ENCODE measurements around the gene NRIP2.

NRIP2 gene

DNA sequence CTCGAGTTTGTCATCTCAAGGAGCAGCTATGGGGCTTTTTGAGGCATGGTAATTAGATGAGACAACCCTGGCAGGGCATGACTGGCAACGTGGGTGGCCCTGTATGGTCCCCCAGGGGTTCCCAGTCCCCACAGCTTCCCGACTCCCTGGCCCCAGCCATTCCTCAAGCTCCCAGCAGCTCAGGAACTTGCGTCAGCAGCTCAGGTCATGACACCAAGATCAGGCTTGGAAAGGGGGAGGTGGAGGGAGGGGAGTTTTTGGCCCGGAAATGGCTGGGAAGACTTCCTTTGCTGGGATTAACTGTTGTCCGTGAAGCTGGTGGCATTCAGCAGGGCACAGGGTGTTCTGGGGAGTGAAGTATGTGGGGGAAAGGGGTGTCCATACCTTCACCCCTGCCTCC, 10.4 kb upstream of the NRIP2 start:
- no peak for DNase-seq (ENCODE audit: low read depth)

DNA sequence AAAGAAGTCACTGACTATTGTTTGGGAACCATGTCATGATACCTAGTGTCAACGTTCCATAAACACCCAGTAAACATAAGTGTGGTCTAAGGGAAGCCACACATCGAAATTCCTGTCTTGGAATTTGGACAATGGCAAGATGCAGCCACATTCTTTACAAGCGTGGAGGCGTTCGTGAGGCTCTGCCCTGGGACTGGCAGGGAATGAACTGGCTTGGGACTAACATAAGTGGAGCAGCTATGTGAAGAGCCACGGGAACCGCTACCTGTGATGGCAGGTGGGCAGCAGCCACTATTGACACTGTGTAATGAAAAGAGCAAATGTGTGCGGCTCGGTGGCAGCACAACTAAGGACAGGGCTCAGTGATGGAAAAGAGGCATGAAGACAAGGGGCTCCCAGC, 10.0 kb upstream of the NRIP2 start:
- DNase-seq (ENCODE audit: low read depth): no peak

DNA sequence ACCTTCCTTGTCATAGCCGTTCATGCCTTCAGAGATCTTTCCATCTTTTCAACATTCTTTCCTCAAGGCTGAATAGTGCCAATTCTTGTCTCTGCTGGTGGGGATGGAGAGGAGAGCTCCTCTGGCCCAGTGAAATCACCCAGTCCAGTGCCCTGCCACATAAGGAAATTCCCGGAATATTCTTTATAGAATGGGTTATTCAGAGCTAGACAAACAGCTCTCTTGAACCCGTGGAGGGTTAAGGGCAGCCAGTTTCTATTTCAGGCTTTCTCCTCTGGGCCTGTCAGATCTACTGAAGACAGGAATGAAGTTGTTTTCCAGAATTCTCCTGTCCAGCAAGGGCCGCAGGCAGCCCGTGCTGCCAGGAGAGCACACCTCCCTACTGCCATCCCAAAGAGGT, 8.1 kb upstream of the NRIP2 start:
- no peak for DNase-seq (ENCODE audit: low read depth)

DNA sequence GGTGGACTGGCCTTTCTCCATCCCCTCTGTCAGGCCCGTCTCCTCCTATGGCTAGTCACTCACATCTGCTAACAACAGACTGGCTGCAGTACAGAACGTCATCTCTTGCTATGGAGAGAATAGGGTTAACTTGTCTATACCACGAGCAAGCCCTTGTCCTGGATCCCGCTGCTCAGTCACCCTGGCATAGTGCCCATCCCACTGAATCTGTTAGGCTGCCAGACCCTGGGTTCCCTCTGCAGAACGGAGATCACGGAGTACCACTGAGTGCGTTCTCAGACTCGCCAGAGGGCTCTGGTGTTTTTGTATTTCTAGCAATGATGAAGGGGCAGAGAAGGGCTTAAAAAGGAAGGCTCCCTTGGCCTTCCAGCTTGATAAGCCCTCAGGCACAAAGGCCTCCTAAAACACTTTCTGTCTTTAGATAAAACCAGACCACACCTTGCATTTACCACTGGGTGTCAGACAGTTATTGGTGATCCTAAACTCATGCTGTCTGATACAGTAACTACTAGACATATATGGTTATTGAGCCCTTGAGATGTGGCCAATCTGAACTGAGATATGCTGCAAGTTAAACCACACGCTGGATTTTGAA, 6.3 kb upstream of the NRIP2 start:
- no peak for DNase-seq (ENCODE audit: low read depth)

DNA sequence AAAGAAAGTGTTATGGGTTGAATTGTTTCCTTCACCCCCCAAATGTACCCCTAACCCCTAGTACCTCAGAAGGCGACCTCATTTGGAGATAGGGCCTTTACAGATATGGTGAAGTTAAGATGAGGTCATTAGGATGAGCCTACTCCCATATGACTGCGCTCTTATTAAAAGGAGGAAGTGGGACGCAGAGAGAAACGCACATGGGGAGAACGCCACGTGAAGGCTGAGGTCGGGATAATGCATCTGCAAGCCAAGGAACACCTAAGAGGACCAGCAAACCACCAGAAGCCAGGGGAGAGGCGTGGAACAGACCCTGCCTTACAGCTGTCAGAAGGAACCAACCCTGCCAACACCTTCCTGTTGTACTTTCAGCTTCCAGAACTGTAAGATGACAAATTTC, 1.7 kb upstream of the NRIP2 start:
- no peak for DNase-seq (ENCODE audit: low read depth)

DNA sequence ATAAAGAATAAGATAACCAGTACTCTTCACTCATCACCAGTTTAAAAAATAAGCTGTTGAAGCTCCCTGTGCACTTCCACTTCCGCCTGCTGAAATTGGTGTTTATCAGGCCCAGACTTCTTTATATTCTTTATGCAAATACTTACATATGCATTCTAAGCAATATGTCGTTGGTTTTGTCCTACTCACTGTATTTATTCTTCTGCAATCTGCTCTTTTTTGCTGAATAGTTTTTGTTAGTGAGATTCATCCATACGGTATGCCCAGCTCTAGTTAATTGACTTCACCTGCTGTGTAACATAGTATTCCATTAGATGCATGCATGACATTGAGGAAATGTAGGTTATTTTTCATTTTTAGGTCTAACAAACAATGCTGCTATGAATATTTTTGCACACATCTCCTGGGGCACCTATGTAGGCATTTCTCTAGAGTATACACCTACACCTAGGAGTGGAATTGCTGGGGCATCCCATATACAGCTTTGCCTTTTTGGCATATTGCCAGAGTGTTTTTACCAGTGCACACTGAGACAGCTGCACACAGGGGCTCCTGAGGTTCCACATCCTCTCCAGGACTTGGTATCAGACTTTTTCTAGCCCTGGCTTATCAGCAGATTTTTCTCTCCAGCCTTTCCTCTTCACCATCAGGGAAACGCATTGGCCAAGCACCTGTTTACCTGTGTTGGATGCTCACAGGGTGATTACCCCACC, 1.0 kb upstream of the NRIP2 start:
- DNase-seq (ENCODE audit: low read depth): no peak

DNA sequence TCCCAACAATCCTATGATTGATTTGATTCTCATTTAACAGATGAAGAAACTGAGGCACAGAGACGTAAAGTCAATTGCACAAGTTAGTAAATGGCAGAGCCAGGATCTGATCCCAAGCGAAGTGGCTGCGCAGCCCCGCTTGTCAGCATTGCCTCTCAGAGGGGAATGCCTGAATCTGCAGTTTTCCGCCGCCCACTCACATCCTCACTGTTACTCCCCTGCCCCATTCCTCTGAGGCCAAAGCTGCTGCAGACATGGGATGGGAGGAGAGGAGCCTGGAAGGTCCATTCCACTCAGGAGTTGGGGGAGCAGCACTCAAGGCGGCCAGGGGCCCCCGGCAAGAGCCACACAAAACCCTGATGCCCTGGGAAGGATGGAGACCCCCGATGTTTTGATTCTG, 1.0 kb downstream of the NRIP2 start:
- no peak for DNase-seq (ENCODE audit: low read depth)

DNA sequence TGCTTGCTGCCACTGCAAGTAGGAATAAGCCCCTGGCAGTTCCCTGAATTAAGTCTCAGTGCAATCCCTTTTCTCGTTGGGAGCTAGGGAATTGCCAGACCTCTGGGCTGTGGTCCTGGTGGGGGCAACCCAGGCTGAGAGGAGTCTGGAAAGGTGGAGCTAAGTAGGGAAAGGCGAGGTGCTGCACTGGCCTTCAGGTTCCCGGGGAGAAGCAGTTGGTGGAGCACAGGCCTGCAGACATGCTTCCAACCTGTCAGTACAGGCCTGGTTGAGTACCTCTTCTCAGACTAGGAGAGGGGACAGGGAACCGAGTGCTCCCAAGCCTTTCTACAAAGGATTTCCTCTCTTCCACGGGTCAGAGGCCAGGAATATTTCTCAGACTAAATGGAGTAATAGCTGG, 1.5 kb downstream of the NRIP2 start:
- DNase-seq (ENCODE audit: low read depth): no peak

DNA sequence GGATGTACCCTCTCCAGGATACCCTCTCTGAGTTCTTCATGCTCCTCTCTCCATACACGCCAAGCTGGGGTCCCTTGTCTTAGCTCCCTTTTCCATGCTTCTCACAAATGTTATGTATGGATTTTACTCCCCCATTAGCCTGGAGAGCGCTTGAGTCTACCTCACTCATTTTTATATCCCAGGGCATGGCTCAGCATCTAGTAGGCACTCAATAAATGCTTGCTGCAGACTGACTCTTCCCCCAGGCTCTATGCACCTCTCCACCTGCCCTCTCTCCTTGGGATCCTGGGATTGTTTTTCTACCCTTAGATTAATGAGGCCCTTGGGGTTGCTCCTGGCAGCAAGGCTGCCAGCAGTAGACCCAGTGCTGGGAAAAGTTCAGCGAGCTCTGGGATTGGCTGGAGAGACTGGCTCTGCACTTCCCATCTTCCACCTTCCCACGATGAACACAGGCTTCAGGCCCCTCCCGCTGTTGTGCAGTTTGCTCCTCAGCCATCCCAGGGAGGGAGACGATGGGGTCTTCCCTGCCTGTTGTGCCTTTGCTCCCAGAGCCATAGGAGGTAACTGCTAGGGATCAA, 2.2 kb downstream of the NRIP2 start:
- DNase-seq (ENCODE audit: low read depth): no peak

DNA sequence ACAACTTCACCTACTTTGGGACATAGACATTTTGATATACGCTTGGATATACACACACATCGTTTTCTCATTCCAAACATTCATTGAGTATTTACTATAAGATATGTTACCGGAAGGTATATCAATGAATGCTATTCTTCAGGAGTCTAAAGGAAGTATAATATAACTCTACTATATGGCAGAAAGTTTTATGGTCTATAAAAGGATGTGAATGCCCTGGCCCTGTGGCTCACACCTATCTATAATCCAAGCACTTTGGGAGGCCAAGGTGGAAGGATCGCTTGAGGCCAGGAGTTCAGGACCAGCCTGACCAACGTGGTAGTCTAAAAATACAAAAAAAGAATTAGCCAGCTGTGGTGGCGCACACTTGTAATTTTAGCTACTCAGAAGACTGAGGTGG, 5.6 kb downstream of the NRIP2 start:
- no peak for DNase-seq (ENCODE audit: low read depth)

DNA sequence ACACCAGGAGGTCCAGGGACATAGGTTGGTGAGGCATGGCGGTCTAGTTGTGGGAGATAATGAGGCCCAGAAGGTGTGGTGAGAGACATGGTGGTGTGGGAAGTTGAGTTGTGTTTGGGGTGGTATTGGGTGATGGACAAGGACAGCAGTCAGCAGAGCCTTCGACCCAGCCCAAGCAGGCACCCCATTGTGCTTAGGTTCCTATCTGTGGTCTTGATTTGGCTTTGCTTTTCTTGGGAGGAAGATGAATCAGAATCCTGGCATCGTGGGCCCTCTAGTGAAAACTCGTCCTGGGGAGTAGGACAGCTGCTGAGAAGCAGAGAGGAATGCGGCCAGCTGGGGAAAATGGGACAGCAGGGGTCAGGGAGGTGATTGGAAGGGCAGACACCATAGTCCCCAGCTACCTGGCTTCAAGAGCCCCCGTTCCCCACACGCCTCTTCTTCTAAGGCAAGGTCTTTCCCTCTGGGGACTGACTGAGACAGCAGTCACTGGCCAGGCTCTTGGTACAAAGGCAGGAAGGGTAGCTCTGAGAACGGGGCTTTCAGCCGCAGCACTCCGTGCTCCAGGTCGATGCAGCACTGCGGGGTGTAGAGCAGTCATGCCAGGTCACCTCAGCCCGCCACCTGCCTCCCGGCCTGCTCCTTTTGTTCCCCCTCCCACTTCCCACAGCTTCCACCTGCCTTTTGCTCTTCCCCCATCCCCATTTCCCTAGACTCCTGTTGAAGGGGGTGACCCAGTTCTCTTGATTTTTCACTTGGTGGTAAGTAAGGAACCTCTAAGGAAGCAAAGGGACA, 7.9 kb downstream of the NRIP2 start:
- no peak for DNase-seq (ENCODE audit: low read depth)

DNA sequence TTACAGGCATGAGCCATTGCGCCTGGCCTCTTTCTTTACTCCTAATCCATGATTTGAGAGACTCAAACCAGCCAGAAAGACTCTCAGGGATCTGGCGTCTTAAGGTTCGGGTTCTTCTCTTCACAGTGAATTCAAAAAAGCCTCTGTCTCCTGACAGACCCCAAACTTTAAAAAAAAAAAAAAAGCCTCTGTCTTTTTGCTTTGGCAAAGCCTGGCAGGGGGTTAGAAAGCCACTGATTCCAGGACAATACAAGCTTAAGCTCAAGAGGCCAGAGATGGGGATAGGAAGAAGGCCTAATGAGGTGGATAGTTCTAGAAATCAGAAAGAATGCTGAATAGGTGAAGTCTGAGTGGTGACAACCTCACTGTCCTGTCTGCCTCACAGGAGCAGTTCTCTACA, 8.8 kb downstream of the NRIP2 start:
- DNase-seq (ENCODE audit: low read depth): no peak

DNA sequence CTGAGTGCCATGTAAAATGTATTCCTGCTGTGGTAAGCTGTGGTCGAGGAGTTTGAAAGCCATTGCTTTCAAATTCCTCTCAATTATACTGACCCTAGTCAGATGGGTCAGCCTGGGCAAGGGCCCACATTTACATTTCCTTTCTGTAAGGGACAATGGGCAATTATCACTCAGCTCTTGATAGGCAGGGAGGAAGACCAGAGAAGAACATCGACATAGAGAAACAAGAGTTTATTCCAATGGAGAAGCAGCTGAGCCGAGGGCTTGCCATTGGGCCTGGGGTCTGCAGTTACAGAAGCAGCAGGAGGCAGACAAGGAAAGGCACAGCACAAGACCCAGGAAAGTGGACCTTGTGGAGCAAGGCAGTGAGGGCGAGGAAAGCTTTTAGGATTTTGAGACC, 9.7 kb downstream of the NRIP2 start:
- no peak for DNase-seq (ENCODE audit: low read depth)

DNA sequence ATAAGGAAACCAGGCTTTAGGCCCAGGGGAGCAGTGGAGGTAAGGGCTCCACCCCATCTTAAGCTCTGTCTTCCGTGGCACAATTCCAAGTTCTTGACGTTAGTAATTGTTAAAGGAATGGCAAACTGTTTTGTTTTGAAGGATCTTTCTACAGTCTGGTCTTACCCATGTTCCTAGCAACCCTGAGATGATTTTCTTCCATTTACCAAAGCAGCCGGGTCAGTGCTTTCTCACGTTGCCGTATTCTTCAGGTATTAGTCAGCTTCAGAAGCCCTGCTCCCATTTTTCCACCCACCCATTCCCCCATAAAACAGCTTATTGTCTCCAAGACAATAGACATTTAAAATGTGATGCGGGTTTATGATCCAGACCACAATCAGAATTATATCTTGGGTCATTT, 10.3 kb downstream of the NRIP2 start:
- DNase-seq (ENCODE audit: low read depth): no peak

DNA sequence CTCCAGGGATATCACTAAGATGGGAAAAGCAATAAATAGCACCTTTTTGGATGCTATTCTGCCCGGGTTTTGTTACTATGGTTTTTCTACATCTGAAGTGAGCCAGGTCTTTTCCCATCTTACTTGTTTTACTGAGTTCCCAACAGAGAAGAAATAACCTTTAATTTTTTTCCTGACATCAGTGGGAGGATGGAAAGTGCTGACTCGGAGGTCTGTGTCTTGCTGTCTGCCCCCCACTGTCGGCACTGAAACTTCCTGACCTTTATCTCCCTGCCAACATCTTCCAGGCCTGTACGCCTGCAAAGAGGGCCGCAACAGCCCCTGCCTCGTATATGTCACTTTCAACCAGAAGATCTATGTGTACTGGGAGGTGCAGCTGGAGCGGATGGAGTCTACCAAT, 11.4 kb downstream of the NRIP2 start:
- DNase-seq (ENCODE audit: low read depth): no peak

DNA sequence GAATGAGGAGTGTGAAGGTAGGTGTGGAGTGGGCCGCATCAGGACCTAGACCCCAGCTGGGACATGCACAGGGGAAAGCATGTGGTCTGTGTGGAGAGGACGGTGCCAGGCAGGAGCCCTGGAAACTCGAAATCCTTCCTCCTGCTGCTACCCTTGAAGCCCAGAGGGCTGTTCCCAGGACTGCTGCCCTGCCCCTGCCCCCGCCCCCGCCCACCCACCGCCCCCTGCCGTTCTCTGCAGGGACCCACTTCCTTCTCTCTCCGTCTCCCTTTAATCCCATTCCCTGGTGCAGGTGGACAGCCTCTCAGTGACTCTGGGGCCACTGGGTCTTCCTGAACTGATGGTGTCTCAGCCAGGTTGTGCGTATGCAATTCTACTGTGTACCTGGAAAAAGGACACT, 14.4 kb downstream of the NRIP2 start:
- DNase-seq (ENCODE audit: low read depth): no peak

DNA sequence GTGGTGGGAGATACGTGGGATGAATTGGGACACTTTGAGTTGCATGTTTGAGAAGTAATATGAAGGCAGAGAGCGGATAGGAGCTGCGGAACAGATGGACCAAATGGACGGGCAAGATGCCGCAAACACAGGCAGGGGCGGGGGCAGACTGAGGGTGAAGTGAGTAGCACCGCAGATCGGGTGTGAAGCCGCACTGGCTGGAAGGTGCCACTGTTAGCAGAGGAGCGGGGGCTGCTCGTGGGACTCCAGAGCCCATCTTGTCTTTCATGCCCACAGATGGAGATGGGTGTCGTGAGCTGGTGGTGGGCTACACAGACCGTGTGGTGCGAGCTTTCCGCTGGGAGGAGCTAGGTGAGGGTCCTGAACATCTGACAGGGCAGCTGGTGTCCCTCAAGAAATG, 15.0 kb downstream of the NRIP2 start:
- no peak for DNase-seq (ENCODE audit: low read depth)

DNA sequence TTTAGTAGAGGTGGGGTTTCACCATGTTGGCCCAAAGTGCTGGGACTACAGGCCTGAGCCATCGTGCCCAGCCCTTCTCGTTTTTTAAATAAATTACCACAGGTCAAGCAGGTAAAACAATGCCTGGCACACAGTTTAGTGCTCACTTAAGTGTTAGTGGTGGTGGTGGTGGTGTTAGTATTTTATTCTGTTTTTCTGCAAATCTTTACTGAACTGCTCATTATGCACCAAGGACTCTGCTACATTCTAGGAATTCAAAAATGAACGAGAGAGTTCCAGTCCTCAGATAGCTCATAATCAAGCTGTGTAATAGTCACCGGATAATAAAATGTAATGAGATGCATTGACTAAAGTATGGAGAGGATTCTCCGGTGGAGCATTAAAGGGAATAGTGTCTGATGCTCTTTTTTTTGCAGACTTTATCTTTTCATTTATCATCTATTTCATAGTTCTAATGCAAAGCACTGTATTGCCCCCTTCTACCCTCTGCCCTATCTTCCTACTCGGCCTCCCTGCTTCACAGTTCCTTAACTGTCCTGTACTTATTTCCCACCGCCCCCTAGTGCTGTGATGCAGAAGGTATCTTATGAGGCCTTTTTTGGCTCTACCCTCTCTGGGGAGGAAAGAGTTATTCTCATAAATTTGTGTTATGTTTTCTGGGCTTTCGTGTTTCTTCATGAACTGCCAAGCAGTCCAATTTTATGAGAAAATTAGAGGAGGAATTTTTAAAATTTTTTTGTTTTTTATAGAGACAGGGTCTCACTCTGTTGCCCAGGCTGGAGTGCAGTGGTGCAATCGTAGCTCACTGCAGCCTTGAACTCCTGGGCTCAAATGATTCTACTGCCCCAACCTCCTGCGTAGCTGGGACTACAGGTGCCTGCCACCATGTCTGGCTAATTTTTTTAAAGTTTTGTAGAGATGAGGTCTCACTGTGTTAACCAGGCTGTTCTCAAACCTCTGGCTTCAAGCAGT, 21.3 kb downstream of the NRIP2 start:
- peak; percentile 47 for DNase-seq (ENCODE audit: low read depth)

DNA sequence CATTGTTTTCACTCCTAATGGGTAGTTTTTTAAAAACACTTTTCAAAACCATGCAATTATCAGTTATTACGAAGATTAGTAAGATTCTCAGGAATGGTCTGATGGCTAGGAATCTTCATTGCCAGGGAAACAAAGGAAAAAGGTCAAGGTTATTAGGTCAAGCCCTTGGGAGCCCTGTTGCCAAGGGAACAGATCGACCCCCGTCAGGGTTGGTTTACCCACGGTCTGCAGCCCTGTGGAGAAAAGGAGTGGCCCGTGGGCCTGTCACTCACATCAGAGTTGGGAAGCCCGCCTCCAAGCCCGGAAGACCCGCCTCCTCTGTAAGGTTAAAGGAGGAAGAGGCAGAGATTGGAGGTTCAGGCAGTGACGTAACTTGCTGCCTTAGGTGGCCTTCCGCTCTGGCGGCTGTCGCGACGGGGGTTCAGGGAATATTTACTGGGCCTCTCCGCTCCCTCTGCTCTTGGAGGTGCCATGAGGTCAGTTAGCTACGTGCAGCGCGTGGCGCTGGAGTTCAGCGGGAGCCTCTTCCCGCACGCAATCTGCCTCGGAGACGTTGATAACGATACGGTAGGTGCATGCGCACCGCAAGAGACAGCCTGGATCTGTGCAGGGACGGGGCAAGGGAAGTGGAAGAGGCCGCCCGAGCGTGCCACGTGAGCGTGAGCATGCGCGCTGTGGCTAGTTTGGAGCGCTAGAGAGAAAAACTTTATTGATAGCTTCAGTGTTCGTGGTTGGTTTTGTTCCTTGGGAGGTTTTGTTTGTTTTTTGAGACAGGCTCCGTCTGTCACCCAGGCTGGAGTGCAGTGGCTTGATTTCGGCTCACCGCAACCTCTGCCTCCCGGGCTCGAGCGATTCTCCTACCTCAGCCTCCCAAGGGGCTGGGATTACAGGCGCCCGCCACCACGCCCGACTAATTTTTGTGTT, 22.3 kb downstream of the NRIP2 start, which contains the start of gene ITFG2:
Gene ITFG2, plus strand, starts transcription at position 379 of the 924 bp plus-strand sequence. Its CDS starts 93 bp downstream, at position 472.
- DNase-seq (ENCODE audit: low read depth): peak; percentile 98

DNA sequence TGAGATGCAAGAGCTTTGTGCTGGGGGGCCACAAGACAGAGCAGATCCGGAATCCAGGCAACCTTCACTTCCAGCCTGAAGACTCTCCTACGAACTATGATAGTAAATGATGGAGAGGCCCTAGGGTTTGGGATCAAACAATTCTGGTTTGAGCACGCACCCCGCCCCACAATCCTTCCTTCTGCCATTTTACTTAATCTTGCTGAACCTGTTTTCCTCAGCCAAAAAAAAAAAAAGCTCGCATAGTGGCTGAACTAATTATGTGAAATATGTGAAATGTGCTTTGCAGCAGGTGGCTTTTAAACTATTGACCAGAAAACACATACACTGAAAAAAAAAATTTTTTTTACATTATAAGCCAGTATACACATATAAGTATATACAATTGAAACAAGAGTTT, 23.0 kb downstream of the NRIP2 start:
- no peak for DNase-seq (ENCODE audit: low read depth)

DNA sequence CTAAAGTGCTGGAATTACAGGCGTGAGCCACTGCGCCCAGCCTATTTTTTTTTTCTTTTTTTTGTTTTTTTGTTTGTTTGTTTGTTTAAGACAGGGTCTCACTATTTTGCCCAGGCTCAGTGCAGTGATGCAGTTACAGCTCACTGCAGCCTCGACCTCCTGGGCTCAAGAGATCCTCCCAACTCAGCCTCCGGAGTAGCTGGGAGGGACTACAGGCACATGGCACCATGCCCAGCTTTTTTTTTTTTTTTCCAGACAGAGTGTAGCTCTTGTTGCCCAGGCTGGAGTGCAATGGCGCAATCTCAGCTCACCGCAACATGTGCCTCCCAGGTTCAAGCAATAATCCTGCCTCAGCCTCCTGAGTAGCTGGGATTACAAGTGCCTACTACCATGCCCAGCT, 28.1 kb downstream of the NRIP2 start:
- no peak for DNase-seq (ENCODE audit: low read depth)
